OCI-LY1 (cell line): ENCODE data around the gene LIFR.

Experiments used
- CTCF ChIP-seq: fragments of 200-600 bp; sonication (generic), shearing (Covaris generic); IDR thresholded peaks from 2 replicates; pipeline ENCODE4 v1.5.1; 2017; ENCODE audit warnings: mild to moderate bottlenecking, antibody characterized with exemption, low read length, moderate library complexity, mixed read lengths
- EZH2 ChIP-seq: fragments of 200-600 bp; sonication (generic), shearing (Covaris generic); IDR thresholded peaks from 2 replicates; pipeline ENCODE4 v1.8.0; 2017; ENCODE audit warnings: borderline replicate concordance, mixed run types, mild to moderate bottlenecking, antibody characterized with exemption, low read length, moderate library complexity, mixed read lengths

- no peak for TF ChIP-seq CTCF
- no peak for TF ChIP-seq EZH2
Observed at GRCh38 chr5:38532165-38532669, 24.2 kb downstream of the LIFR start.
